A549 (cell line): Measurements from ENCODE around the gene C1orf167.

ENCODE experiments used
- BHLHE40 ChIP-seq: IDR thresholded peaks from 2 replicates; pipeline ENCODE4 v1.6.1; 2012; ENCODE audit warnings: low read depth, low read length, inconsistent platforms
- CTCF ChIP-seq: fragments of >200 bp; sonication (Bioruptor Twin); formaldehyde crosslinking; IDR thresholded peaks from 3 replicates; pipeline ENCODE4 v1.5.1; 2016
- EHF ChIP-seq: fragments of 250-450 bp; sonication (Bioruptor Pico); IDR thresholded peaks from 2 replicates; pipeline ENCODE4 v1.5.0; 2020; ENCODE audit warnings: mild to moderate bottlenecking
- EP300 ChIP-seq, 2 experiments: fragments of >200 bp; sonication (Bioruptor Twin); formaldehyde crosslinking; IDR thresholded peaks; 2 replicates in 1 of 2; 3 replicates in 1 of 2; pipeline ENCODE4 v1.6.1; 2016 to 2017
- HDAC2 ChIP-seq: fragments of 200-600 bp; sonication (generic); IDR thresholded peaks from 2 replicates; pipeline ENCODE4 v1.6.1; 2016
- HOXB13 ChIP-seq: fragments of 250-450 bp; sonication (Bioruptor Pico); IDR thresholded peaks from 2 replicates; pipeline ENCODE4 v1.5.0; 2020; ENCODE audit warnings: low read depth, mild to moderate bottlenecking, moderate library complexity
- MAZ ChIP-seq: fragments of 150-350 bp; IDR thresholded peaks from 2 replicates; pipeline ENCODE4 v1.6.1; 2014; ENCODE audit warnings: antibody characterized with exemption, low read depth, low read length, borderline replicate concordance
- TP53 ChIP-seq: fragments of 250-450 bp; sonication (Bioruptor Pico); IDR thresholded peaks from 2 replicates; pipeline ENCODE4 v1.5.0; 2021; ENCODE audit warnings: mild to moderate bottlenecking, moderate library complexity
- ZFP36 ChIP-seq: fragments of 450-650 bp; IDR thresholded peaks from 2 replicates; pipeline ENCODE4 v1.6.1; 2014; ENCODE audit warnings: borderline replicate concordance; ENCODE audit not compliant: partially characterized antibody
- TF ChIP-seq, protein P1 (sequence below): fragments of 450-650 bp; IDR thresholded peaks from 2 replicates; pipeline ENCODE4 v1.6.1; 2014; ENCODE audit warnings: antibody characterized with exemption
- TF ChIP-seq, protein P2 (sequence below): fragments of 150-350 bp; IDR thresholded peaks from 2 replicates; pipeline ENCODE4 v1.6.1; 2014; ENCODE audit warnings: low read depth, mild to moderate bottlenecking, low read length

DNA sequence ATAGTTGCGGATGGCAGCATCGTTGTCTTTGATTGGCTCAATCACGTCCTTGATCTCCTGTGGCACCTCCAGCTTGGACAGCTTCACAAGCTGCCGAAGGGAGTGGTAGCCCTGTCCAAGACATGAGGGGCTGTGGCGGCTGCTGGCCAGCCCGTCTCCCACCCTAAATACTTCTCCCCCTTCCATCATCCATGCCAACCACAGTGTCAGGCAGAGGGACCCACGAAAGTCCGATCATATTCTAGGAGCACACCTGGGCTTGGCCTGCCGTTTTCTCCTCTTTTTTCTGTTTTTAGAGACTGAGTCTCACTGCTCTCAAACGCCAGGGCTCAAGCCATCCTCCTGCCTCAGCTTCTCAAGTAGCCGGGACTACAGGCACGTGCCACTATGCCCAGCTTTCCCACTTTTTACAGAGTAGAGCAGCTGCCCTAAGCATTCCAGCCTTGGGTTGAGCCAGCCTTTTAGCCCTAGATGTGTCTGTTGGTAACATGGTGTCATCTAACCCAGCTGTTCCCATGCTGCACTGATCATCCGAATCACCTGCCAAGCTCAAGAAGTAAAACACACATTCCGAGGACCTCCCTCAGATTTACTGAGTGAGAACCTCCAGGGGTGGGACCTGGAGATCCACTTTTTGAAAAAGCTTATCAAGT lies 33.4 kb downstream of the C1orf167 start:
- no peak for TF ChIP-seq CTCF
- no peak for TF ChIP-seq BHLHE40
- TF ChIP-seq ZFP36: no peak
- TF ChIP-seq, protein P1, sequence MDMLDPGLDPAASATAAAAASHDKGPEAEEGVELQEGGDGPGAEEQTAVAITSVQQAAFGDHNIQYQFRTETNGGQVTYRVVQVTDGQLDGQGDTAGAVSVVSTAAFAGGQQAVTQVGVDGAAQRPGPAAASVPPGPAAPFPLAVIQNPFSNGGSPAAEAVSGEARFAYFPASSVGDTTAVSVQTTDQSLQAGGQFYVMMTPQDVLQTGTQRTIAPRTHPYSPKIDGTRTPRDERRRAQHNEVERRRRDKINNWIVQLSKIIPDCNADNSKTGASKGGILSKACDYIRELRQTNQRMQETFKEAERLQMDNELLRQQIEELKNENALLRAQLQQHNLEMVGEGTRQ: no peak
- TF ChIP-seq, protein P2, sequence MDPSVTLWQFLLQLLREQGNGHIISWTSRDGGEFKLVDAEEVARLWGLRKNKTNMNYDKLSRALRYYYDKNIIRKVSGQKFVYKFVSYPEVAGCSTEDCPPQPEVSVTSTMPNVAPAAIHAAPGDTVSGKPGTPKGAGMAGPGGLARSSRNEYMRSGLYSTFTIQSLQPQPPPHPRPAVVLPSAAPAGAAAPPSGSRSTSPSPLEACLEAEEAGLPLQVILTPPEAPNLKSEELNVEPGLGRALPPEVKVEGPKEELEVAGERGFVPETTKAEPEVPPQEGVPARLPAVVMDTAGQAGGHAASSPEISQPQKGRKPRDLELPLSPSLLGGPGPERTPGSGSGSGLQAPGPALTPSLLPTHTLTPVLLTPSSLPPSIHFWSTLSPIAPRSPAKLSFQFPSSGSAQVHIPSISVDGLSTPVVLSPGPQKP: no peak
- TF ChIP-seq EP300 (IDR thresholded peaks at IDR 0.05): no peak
- TF ChIP-seq HDAC2: no peak
- TF ChIP-seq TP53 (CRISPR knock-in tag): no peak
- TF ChIP-seq HOXB13 (CRISPR knock-in tag): no peak
- TF ChIP-seq MAZ: no peak
- TF ChIP-seq EHF (CRISPR knock-in tag): no peak
